ENCODE data around the gene OSBPL3.
"Not testable (repeated sequence)": the region's sequence is repeated elsewhere in the genome, so short reads cannot be mapped to it uniquely, and the experiment has no call there.

Gene OSBPL3

DNA sequence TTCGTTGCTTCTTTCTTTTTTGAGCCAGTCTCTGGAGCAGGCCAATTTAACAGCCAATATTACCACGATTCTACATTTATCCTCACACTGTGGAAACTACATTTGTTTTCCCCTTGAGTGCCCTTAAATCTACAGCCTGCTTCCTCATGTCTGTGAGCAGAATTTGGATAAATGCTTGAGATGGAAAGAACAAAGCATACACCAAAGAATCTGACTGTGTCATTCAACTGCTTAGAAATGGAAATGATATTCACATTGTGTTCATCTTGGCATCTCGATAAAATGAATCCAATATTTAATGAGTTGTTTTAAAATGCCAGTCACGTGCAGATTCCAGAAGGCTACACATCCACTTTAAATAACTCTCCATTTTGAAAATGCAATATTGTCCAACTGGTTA lies 181.7 kb downstream of the OSBPL3 start:
- no peak for DNase-seq (ENCODE audit: low read depth)
- H3K4me3 ChIP-seq (ENCODE audit: low read length): no peak overlapping the region
- TF ChIP-seq, protein P1, sequence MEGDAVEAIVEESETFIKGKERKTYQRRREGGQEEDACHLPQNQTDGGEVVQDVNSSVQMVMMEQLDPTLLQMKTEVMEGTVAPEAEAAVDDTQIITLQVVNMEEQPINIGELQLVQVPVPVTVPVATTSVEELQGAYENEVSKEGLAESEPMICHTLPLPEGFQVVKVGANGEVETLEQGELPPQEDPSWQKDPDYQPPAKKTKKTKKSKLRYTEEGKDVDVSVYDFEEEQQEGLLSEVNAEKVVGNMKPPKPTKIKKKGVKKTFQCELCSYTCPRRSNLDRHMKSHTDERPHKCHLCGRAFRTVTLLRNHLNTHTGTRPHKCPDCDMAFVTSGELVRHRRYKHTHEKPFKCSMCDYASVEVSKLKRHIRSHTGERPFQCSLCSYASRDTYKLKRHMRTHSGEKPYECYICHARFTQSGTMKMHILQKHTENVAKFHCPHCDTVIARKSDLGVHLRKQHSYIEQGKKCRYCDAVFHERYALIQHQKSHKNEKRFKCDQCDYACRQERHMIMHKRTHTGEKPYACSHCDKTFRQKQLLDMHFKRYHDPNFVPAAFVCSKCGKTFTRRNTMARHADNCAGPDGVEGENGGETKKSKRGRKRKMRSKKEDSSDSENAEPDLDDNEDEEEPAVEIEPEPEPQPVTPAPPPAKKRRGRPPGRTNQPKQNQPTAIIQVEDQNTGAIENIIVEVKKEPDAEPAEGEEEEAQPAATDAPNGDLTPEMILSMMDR (conservative IDR thresholded peaks at IDR 0.05; ENCODE audit: low read depth, low read length): no peak

DNA sequence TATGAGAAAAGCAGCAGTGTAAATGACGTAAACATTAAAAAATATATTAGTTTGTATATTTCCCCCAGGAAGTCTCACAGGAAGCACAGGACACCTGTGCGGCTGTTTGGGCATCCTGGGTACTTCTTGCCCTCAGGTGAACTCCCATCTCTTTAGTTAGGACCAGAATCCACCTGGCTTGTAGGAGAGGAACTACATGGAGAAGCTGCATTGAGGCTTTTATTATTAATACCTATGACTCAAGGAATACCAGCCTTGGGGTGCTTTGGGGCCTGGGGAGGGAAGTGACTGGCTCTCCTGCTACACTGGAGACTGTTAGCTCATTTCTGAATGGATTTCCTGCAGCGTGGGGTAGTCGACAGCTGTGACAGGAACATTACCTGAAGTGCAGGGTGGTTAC lies 182.7 kb downstream of the OSBPL3 start:
- no peak for DNase-seq (ENCODE audit: low read depth)
- no peak overlapping the region for H3K4me3 ChIP-seq (ENCODE audit: low read length)
- TF ChIP-seq, protein P1 (conservative IDR thresholded peaks at IDR 0.05; ENCODE audit: low read depth, low read length): no peak

DNA sequence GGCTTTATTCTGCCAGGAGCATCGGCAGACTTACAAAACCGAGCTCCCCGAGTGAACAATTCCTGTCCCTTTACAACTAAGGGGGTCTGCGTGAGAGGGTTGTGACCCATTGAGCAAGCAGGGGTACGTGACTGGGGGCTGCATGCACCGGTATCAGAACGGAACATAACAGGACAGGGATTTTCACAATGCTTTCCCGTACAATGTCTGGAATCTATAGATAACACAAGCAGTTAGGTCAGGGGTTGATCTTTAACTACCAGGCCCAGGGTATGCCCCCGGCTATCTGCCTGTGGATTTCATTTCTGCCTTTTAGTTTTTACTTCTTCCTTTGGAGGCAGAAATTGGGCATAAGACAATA lies 184.6 kb downstream of the OSBPL3 start:
- H3K4me3 ChIP-seq (ENCODE audit: low read length): no peak overlapping the region
- DNase-seq (ENCODE audit: low read depth): no peak
- TF ChIP-seq, protein P1 (conservative IDR thresholded peaks at IDR 0.05; ENCODE audit: low read depth, low read length): no peak

DNA sequence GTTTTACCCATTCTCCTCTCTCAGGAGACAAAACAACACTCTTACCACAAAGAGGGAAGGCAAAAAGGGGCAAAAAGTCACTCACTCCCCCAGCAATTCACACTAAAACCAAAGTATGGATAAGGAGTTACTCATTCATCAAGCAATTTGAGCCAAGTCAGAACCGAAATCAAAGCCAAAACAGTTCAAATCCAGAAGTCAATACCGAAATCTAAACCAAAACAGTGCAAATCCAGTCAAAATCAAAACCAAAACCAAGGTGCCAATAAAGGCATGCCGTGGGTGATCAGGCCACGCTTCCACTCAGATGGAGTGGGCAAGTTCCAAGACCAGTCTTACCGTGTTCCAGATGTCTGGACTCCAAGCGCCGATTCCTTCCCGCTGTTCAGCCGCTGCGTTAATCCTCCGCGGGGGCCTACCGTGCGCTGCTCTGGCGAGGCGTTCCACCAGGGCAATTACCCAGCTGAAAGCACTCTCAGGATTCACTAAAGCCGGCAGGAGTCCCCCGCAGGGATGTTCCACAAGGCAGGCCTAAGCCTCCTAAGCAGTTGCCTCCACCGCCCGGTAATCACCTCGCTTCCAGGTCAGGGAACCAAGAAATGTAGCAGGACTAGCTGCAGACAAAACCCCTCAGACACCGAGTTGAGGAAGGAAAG lies 185.1 kb downstream of the OSBPL3 start:
- not testable (repeated sequence) for DNase-seq (ENCODE audit: low read depth); H3K4me3 ChIP-seq (ENCODE audit: low read length)

DNA sequence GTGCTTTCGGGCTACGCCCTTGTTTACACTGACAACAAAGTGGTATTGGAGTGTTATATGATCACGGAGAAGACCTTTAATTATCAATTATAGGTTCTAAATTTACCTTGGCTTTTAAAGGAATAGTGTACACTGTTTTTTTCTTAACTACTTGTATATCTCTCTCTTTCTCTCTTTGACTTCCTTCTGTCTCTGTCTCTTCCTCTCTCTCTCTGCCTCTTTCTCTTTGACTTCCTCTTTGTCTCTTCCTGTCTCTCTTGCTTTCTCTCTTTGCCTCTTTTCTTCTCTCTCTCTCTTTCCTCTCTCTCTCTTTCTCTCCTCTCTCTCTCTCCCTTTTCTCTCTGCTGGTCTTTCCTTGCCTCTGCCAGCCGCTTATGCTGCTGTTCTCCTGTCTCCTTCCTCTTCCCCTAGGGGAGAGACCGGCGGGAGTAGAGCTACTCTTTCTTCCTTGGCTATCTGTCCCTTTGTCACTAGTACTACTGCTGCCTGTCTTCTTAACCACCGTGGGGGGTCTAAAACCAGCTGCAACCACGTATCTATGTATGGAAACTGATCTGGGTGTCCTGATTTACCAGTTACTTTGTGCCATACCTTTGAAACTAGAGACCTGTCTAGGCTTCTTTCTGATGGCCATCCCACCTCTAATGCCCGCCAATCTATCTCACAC lies 185.9 kb downstream of the OSBPL3 start:
- TF ChIP-seq, protein P1 (conservative IDR thresholded peaks at IDR 0.05; ENCODE audit: low read depth, low read length): no peak
- DNase-seq (ENCODE audit: low read depth): no peak
- no peak overlapping the region for H3K4me3 ChIP-seq (ENCODE audit: low read length)

DNA sequence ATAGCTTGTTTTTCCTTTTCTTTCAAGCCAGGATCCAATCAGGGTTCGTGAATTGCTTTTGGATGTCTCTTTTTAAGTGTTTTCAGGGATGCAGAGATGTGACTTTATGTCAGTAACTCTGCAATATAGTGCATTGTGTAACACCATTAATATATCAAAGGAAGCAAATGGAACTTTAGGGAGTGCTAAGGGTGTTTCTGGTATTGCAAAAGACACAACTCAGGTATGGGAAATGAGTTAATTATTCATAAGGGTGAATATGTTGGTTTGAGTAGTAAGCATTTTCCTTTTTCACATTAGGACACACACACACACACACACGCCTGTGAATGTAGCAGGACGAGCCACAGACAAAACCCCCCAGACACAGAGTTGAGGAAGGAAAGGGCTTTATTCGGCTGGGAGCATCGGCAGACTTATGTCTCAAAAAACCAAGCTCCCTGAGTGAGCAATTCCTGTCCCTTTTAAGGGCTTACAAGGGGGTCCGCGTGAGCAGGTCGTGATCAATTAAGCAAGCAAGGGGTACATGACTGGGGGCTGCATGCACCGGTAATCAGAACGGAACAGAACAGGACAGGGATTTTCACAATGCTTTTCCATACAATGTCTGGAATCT lies 190.9 kb downstream of the OSBPL3 start:
- no peak for DNase-seq (ENCODE audit: low read depth)
- no peak overlapping the region for H3K4me3 ChIP-seq (ENCODE audit: low read length)
- TF ChIP-seq, protein P1 (conservative IDR thresholded peaks at IDR 0.05; ENCODE audit: low read depth, low read length): no peak

DNA sequence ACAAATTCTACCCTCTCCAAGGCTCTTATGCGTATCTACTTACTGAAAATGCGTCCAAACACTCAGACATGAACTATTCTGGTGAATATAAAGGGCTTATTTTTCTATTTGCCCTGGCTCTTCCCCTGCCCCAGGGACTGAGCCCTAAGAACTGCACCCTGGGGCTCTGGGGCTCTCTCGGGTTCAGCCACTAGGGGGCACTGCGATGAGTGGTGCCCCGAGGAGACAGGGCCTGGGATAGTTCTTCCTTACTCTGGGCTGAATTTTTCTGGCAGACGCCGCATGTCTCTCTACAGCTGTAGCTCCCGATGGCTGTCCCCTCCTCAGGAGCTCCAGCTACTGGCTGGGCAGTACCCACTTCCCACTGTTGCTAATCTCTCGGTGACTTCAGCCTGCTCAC lies 191.9 kb downstream of the OSBPL3 start:
- no peak for DNase-seq (ENCODE audit: low read depth)
- TF ChIP-seq, protein P1 (conservative IDR thresholded peaks at IDR 0.05; ENCODE audit: low read depth, low read length): peak; percentile 50

More for the DNA sequence above, 191.9 kb downstream of the OSBPL3 start:
- no peak overlapping the region for H3K4me3 ChIP-seq (ENCODE audit: low read length)

All from retinal pigment epithelial cell (primary cell).